HG03558 (cell line): Measurements from ENCODE around the gene SGO1.
"Not testable (repeated sequence)": the region's sequence is repeated elsewhere in the genome, so short reads cannot be mapped to it uniquely, and the experiment has no call there.

ENCODE experiments used
- ATAC-seq: cut with Tn5 transposase; IDR thresholded peaks from one replicate; pipeline ENCODE4 v1.9.1; 2021; ENCODE audit warnings: moderate number of reproducible peaks; ENCODE audit not compliant: unreplicated experiment; ENCODE audit errors: extremely low read depth

Gene SGO1

GRCh38 chr3:20185679-20186599 lies at the start of gene SGO1:
Gene SGO1, minus strand, starts transcription at chr3:20186206. Its CDS starts 2,179 bp downstream, at chr3:20184027.
- ATAC-seq = peak; percentile 93

- ATAC-seq = no peak
These were observed 49.8 kb upstream of the SGO1 start for GRCh38 chr3:20235796-20236195.

- ATAC-seq = no peak
These were observed 47.1 kb upstream of the SGO1 start for GRCh38 chr3:20232906-20233780.

GRCh38 chr3:20230954-20231353 lies 44.9 kb upstream of the SGO1 start:
- no peak for ATAC-seq

GRCh38 chr3:20225769-20226168 lies 39.8 kb upstream of the SGO1 start:
- no peak for ATAC-seq

GRCh38 chr3:20222274-20222673 lies 36.3 kb upstream of the SGO1 start:
- no peak for ATAC-seq

GRCh38 chr3:20218215-20218614 lies 32.2 kb upstream of the SGO1 start:
- ATAC-seq = no peak

GRCh38 chr3:20215636-20216035 lies 29.6 kb upstream of the SGO1 start:
- ATAC-seq = no peak

- not testable (repeated sequence) for ATAC-seq
These were observed 27.5 kb upstream of the SGO1 start for GRCh38 chr3:20213491-20213890.

GRCh38 chr3:20207945-20208344 lies 21.9 kb upstream of the SGO1 start:
- not testable (repeated sequence) for ATAC-seq

- ATAC-seq = not testable (repeated sequence)
These were observed 19.9 kb upstream of the SGO1 start for GRCh38 chr3:20205898-20206297.

GRCh38 chr3:20201143-20201542 lies 15.1 kb upstream of the SGO1 start:
- ATAC-seq = no peak

- no peak for ATAC-seq
These were observed 11.8 kb upstream of the SGO1 start for GRCh38 chr3:20197775-20198174.

GRCh38 chr3:20194793-20195460 lies 8.9 kb upstream of the SGO1 start:
- ATAC-seq = no peak

GRCh38 chr3:20190991-20191390 lies 5.0 kb upstream of the SGO1 start:
- ATAC-seq = no peak

GRCh38 chr3:20186600-20187004 lies 596 bp upstream of the SGO1 start:
- no peak for ATAC-seq

- ATAC-seq = no peak
These were observed 701 bp downstream of the SGO1 start for GRCh38 chr3:20185331-20185678.

GRCh38 chr3:20182206-20182605 lies 3.8 kb downstream of the SGO1 start:
- ATAC-seq = no peak

- no peak for ATAC-seq
These were observed 4.7 kb downstream of the SGO1 start for GRCh38 chr3:20181276-20181675.

- ATAC-seq = no peak
These were observed 12.1 kb downstream of the SGO1 start for GRCh38 chr3:20173844-20174410.
